Esophagus (tissue), 2 donors: ENCODE results near the gene STUM. TPM values are rescaled to one million over a fixed set of nuclear protein-coding genes. Genes with fewer than 3 reads are reported as not detected.
"Not testable (repeated sequence)": the region's sequence is repeated elsewhere in the genome, so short reads cannot be mapped to it uniquely, and the experiment has no call there.

Experiments used
- H3K27ac ChIP-seq, 2 donors: one replicate each; pipeline ENCODE4 v1.5.1; 2013; ENCODE audit warnings: low read depth in 2 of 2, mild to moderate bottlenecking in 2 of 2, inconsistent platforms in 1 of 2, low read length in 1 of 2, moderate library complexity in 1 of 2
- H3K27me3 ChIP-seq, 2 donors: one replicate each; pipeline ENCODE4 v1.6.1; 2013; ENCODE audit warnings: low read length in 2 of 2, control low read depth in 1 of 2, mild to moderate bottlenecking in 1 of 2; ENCODE audit not compliant: insufficient read depth in 2 of 2, control insufficient read depth in 1 of 2
- H3K36me3 ChIP-seq, 2 donors: one replicate each; pipeline ENCODE4 v1.6.1; 2013; ENCODE audit warnings: low read length in 1 of 2; ENCODE audit not compliant: control insufficient read depth in 2 of 2, insufficient read depth in 2 of 2
- H3K4me1 ChIP-seq, 2 donors: one replicate each; pipeline ENCODE4 v1.6.1; 2013; ENCODE audit warnings: low read length in 1 of 2; ENCODE audit not compliant: control insufficient read depth in 2 of 2, insufficient read depth in 2 of 2
- H3K4me3 ChIP-seq, 2 donors: one replicate each; pipeline ENCODE4 v1.5.1; 2013; ENCODE audit warnings: low read length in 2 of 2, mild to moderate bottlenecking in 2 of 2, low read depth in 1 of 2, moderate library complexity in 1 of 2
- H3K9me3 ChIP-seq, 2 donors: one replicate each; pipeline ENCODE4 v1.6.1; 2013; ENCODE audit warnings: mild to moderate bottlenecking in 2 of 2, low read depth in 1 of 2, low read length in 1 of 2, moderate library complexity in 1 of 2; ENCODE audit not compliant: control insufficient read depth in 2 of 2, insufficient read depth in 1 of 2
- WGBS, 2 donors: extraction: QIAGEN DNeasy Blood & Tissue Kit; methylation state at CpG; one replicate each; pipeline ENCODE4 v1.1.7; 2013; 5-methylcytosine and 5-hydroxymethylcytosine counted together
- polyA plus RNA-seq, 2 donors: library from polyadenylated mRNA; stranded (reverse); fragments of 200-250 nt; gene quantifications; one replicate each; pipeline ENCODE4 v1.2.3, GENCODE V29; 2013
- donor health status: healthy with polysubstance abuse.
- donor health status: Bipolar disorder and iron deficiency.

The STUM gene
- polyA plus RNA-seq, 2 donors: 0.61 to 2.1 TPM

DNA sequence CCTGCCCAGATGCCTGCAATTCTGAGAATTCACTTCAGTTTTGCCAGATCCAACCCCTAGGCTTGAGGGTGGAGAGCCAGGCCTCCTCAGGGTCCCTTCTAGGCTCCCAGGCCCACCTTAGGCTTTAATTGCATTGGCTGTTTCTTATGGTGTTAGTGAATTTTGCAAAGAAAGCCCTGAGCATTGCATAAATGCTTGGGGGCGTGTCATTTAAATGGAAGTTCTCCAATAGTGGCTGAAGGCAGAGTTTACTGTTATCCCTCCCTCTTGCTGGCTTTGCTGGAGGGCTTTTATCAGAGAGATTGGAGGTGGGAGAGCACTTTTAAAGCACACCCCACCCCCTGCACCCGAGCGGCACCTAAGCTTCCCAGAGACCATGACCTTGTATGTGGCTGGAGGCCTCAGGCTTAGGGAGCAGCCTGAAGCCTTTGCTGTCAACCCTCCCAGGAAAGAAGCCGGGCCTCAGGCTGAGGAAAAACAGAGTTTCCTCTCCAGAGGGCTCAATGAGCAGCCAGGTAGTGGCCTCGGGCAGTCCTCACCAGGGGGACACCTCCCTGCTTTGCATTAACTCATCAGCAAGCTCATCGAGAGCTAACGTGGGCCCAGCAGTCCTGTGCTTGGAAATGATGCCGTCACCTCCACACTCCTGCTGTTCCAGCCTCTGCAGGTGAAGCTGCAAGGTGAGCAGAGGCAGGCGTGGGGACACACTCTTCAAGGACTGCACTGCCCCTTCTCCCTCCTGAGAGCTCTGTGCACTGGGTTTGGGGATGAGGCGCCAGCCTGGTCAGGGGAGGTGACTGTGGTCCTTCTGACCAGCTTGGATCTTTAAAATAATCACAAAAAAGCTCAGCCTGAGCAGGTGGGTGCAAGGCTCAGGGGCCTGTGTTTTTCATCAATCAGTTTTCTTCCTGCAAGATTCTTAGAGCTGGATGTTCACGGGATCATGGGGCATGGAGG, 58.0 kb downstream of the STUM start:
- no peak overlapping the region for H3K4me3 ChIP-seq
- H3K4me1 ChIP-seq: peaks cover 6 to 8% of the 10 kb centered on the region in 2 donors
- WGBS, 2 donors: 85 to 87% methylated on average over 11 of the region's 11 CpGs

DNA sequence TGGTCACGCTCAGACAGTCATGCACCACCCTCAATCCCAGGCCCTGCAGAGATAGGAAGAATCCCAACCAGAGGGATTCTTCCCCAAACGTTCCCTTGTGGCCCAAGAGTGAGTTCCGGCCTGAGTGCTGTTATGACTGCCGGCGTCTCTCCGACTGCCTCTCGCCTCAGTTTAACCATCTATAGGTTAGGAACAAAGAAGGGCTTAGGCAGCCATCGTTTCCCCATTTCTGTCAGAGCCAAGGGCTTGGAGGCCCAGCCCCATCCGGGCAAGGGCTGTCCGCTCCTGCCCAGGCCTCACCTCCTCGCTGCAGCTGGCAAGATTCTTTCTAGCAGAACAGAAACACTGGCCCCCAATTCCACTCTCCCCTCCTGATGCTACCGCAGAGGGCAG, 58.7 kb downstream of the STUM start:
- Histone ChIP-seq H3K4me1 (peaks cover 6% of the 10 kb centered on the region in 2 donors), H3K27me3 (no peaks in the 10 kb centered on the region), H3K4me3 (no peak overlapping the region), H3K9me3 (no peaks in the 10 kb centered on the region), H3K27ac (no peak overlapping the region), H3K36me3 (no peaks in the 10 kb centered on the region)
- WGBS, 2 donors: 94% methylated on average over 12 of the region's 12 CpGs

More for the DNA sequence above, 58.0 kb downstream of the STUM start:
- H3K27me3 ChIP-seq: no peaks in the 10 kb centered on the region
- no peaks in the 10 kb centered on the region for H3K9me3 ChIP-seq
- H3K36me3 ChIP-seq: no peaks in the 10 kb centered on the region
- no peak overlapping the region for H3K27ac ChIP-seq

DNA sequence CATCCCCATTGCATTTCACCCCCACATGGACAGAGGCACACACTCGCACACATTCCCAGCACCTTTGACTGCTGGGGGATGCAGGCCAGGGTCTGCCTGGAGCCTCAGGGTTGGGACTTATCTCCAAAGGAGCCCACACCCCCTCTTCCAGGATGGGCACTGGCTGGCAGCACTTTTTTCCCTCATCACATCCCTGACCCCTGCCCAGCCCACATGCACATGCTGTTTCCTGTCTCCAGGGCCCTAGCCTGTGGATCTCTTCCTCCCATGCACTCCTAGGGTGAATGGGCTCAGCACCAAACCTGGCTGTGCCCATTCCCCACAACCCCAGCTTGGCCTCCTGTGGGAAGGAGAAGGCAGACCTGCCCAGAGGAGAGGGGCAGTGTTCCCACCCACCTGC, 59.3 kb downstream of the STUM start:
- Histone ChIP-seq H3K9me3 (no peaks in the 10 kb centered on the region), H3K27ac (no peak overlapping the region), H3K27me3 (no peaks in the 10 kb centered on the region), H3K4me1 (peaks cover 3 to 6% of the 10 kb centered on the region in 2 donors), H3K36me3 (no peaks in the 10 kb centered on the region), H3K4me3 (no peak overlapping the region)
- WGBS, 2 donors: 93 to 97% methylated on average over 1 of the region's 1 CpG

DNA sequence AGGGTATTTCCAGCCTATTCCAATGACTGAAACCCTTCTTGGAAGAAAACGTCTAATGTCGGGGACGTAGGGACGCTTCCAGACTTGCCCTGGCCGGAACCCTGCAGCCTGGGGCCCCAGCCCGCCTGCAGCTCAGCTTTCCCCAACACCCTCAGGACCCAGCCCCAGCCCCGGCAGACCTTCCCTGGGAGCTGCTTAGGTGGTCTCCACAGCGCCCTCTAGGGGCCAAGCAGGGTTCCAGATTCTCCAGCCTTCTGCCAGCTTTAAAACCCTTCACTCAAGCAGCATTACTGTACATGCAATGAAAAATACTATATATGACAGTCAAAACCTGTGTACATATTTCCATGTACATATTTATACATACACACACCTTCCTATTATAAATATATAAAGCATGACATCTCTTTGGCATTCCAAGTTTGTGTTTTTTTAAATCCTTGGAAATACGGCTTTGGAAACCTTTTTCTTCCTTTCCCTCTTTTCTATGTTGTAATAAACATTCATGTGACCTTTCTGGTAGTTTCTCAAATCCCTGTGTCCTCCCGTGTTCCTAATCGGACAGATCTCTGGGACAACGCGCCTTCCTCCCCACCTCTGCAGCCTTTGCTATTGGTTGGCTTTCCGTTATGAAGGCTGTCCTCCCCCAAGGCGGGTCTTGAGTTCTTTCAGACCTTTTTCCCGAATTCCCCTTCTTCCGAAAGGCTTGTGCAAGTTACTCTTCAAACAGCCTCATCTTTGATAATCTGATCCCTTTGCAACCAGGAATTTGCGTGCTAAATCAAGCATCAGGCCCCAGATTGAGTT, 60.3 kb downstream of the STUM start:
- Histone ChIP-seq H3K27ac (no peak overlapping the region), H3K9me3 (no peaks in the 10 kb centered on the region), H3K27me3 (no peaks in the 10 kb centered on the region), H3K4me1 (peaks cover 2 to 3% of the 10 kb centered on the region in 2 donors), H3K36me3 (no peaks in the 10 kb centered on the region), H3K4me3 (no peak overlapping the region)
- 61 to 68% methylated on average over 18 of the region's 18 CpGs for WGBS, 2 donors

DNA sequence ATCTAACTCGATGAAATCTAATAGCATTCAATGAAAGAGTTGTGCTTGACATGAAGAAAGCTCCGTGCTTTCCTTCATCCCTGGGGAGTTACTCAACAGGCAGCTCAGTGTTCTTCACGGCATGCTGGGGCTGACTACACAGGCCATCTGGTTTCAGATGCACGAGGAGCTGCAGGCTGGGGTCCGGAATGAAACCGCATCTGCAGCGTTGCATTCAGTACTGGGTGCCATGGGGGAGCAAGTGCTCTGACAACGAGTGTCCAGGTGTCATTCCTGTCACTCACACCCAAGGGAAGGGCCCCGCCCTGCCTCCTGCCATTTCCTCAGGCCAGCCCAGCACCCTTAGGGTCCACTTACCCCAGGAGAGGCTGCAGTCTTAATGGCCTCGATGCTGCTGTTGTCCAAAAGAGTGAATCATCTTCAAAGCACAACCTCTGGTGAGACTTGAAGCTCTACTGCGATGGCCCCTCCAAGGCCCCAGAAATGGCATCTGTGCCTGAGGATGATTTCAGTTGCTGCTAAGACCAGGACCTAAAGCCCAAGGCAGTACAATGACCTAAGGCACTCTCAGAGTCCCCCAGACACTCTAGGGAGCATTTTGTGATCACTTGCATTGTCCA, 61.4 kb downstream of the STUM start:
- H3K4me3 ChIP-seq: no peak overlapping the region
- 76 to 77% methylated on average over 11 of the region's 11 CpGs for WGBS, 2 donors
- no peaks in the 10 kb centered on the region for H3K36me3 ChIP-seq
- no peak overlapping the region for H3K27ac ChIP-seq
- no peaks in the 10 kb centered on the region for H3K9me3 ChIP-seq
- no peaks in the 10 kb centered on the region for H3K27me3 ChIP-seq
- peaks cover 0 to 3% of the 10 kb centered on the region in 2 donors for H3K4me1 ChIP-seq

DNA sequence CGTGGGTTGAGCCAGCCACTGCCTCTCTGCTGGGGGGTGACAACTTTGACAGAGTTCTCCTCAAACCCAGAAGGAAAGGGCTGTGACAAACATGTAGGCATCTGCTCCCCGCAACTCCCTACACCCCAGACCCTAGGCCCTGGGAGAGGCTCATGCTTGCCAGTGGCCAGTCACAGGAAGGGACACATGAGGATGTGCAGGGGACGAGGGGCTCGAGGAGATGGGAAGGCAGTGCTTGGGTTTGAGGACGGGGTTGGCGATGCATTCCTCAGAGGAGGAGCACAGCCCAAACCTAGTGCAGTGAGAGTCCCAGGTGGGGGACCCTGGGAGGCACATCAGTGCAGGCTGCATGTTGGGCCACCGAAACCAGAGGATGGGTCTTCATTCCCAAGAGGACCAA, 62.1 kb downstream of the STUM start:
- no peaks in the 10 kb centered on the region for H3K9me3 ChIP-seq
- no peak overlapping the region for H3K27ac ChIP-seq
- H3K27me3 ChIP-seq: no peaks in the 10 kb centered on the region
- WGBS, 2 donors: 88 to 90% methylated on average over 7 of the region's 7 CpGs
- peaks cover 0 to 3% of the 10 kb centered on the region in 2 donors for H3K4me1 ChIP-seq
- H3K4me3 ChIP-seq: no peak overlapping the region
- H3K36me3 ChIP-seq: no peaks in the 10 kb centered on the region

DNA sequence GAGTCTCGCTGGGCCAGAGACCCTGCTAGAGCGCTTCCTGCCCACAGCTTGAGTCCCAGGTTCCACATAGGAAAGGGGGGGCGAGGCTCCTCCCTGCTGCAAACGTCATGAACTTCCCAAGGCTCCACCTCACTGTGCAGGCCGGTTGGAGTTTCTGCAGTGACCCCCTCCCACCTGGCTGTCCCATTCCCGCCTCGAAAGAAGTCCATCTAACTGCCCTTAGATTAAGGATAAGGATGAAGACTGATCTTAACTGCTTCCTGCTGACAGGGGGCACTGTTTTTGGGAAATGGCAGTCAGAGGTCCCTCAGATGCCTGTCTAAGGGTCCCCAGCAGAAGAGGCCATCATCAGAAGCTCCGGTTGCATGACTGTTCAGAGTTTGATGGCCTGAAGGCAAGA, 62.7 kb downstream of the STUM start:
- Histone ChIP-seq H3K27me3 (no peaks in the 10 kb centered on the region), H3K27ac (no peak overlapping the region), H3K36me3 (no peaks in the 10 kb centered on the region), H3K4me1 (peaks cover 0 to 3% of the 10 kb centered on the region in 2 donors), H3K4me3 (no peak overlapping the region), H3K9me3 (no peaks in the 10 kb centered on the region)
- WGBS, 2 donors: 71 to 73% methylated on average over 7 to 8 of the region's 8 CpGs

DNA sequence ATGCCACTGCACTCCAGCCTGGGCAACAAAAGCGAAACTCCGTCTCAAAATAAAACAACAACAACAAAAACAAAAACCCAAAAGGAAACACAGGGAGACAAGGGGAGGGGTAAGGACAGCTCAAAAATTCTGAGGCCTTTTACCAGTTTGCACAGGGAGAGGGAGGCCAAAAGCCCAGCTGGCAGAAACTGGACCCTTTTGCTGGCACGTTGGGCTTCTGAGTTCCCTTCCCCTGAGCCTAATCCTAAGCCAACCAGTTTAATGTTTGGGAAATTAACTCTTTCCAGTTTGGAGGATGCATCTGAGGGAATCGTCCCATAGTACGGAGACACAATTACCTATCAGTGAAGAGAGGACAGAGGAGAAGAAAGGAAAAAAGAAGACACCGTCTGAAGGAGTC, 63.4 kb downstream of the STUM start:
- 78 to 82% methylated on average over 6 of the region's 6 CpGs for WGBS, 2 donors
- H3K4me1 ChIP-seq, H3K36me3 ChIP-seq, H3K4me3 ChIP-seq, H3K27me3 ChIP-seq, H3K27ac ChIP-seq, H3K9me3 ChIP-seq: not testable (repeated sequence)

DNA sequence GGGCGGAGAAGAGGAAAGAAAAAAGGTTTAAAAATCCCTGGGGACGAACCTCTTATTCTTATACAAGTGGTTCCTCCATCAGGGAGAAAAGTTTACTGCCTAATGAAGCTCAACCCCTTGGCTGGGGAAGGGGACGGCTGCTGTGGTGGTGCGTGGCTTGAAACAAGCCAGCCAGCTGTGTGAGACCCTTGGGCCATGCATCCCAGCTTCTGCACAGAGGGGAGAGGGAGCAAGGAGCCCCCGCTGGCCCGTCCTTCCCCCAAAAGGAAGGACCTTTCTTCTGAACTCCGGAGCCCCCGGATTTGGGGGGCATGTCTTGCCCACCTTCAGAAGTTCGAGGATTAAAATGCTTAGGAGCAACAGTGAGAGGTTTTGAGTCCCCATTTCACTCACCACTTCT, 67.3 kb downstream of the STUM start:
- no peak overlapping the region for H3K27ac ChIP-seq
- H3K27me3 ChIP-seq: no peaks in the 10 kb centered on the region
- H3K36me3 ChIP-seq: no peaks in the 10 kb centered on the region
- no peaks in the 10 kb centered on the region for H3K4me1 ChIP-seq
- H3K9me3 ChIP-seq: peaks cover 0 to 2% of the 10 kb centered on the region in 2 donors
- WGBS, 2 donors: 88 to 92% methylated on average over 9 of the region's 9 CpGs
- no peak overlapping the region for H3K4me3 ChIP-seq
